Cardiac muscle cell (in vitro differentiated cells and primary cell): ENCODE measurements around the gene DMRTB1. TPM values are rescaled to one million over a fixed set of nuclear protein-coding genes. Genes with fewer than 3 reads are reported as not detected.

ENCODE experiments used
- DNase-seq, 2 donors: peaks; one replicate each; pipeline versions ENCODE4 v3.0.0 to v3.0.0-alpha.2; 2010 to 2017; ENCODE audit warnings: low read depth in 1 of 2, low spot score in 1 of 2
- H3K27ac ChIP-seq: fragments of 200-600 bp; sonication (generic); 2 replicates; pipeline ENCODE4 v1.5.1; 2016
- H3K27me3 ChIP-seq: fragments of 200-600 bp; sonication (generic); 2 replicates; pipeline ENCODE4 v1.6.0; 2016; ENCODE audit warnings: control low read depth
- H3K36me3 ChIP-seq: fragments of 200-600 bp; sonication (generic); 2 replicates; pipeline ENCODE4 v1.5.1; 2016; ENCODE audit warnings: control low read depth
- H3K4me1 ChIP-seq: fragments of 200-600 bp; sonication (generic); 2 replicates; pipeline ENCODE4 v1.8.1; 2017; ENCODE audit warnings: low read depth, mild to moderate bottlenecking, mixed run types
- H3K4me3 ChIP-seq: fragments of 200-600 bp; sonication (generic); 2 replicates; pipeline ENCODE4 v1.5.1; 2016; ENCODE audit warnings: mild to moderate bottlenecking
- H3K9me3 ChIP-seq: fragments of 200-600 bp; sonication (generic); 2 replicates; pipeline ENCODE4 v1.5.1; 2017; ENCODE audit warnings: low read depth, mild to moderate bottlenecking, control low read depth
- polyA plus RNA-seq: library from polyadenylated mRNA; unstranded; fragments of >200 nt; fragmentation: Nextera tagmentation; extraction: Ambion mirVana; gene quantifications from 2 replicates; pipeline ENCODE4 v1.2.1, GENCODE V29; 2016
- total RNA-seq: library from RNA; depleted of rRNA; stranded (reverse); fragments of >200 nt; gene quantifications from 2 replicates; pipeline ENCODE4 v1.2.3, GENCODE V29; 2016
- TF ChIP-seq, protein P1 (sequence below): IDR thresholded peaks from 2 replicates; pipeline ENCODE4 v1.5.1; 2012; ENCODE audit warnings: low read depth, mild to moderate bottlenecking, low read length

DMRTB1 gene
- total and polyA plus RNA-seq, 2 experiments from 2014 or later: not detected

DNA sequence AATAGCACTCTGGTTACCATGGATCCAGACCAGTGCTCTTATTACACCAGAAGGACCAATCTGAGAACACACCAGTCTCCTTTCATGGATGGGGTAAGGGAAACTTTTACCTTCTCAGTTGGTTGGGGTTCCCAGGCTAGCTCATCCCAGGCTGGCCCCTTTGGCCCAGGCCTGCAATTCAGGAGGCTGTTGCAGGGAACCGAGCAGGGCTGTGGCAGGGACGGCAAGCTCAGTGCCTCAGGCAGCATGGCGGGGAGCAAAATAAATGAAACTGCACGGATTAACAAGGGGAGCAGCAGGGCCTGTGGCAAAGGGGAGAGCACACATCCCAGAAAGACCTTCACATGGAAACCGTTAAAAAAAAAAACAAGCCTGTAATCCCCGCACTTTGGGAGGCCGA is 57.0 kb downstream of the DMRTB1 start:
- Histone ChIP-seq H3K36me3 (no peaks in the 10 kb centered on the region), H3K27ac (no peak overlapping the region), H3K9me3 (no peaks in the 10 kb centered on the region), H3K4me1 (peaks cover 34% of the 10 kb centered on the region), H3K4me3 (no peak overlapping the region), H3K27me3 (no peaks in the 10 kb centered on the region)
- TF ChIP-seq, protein P1, sequence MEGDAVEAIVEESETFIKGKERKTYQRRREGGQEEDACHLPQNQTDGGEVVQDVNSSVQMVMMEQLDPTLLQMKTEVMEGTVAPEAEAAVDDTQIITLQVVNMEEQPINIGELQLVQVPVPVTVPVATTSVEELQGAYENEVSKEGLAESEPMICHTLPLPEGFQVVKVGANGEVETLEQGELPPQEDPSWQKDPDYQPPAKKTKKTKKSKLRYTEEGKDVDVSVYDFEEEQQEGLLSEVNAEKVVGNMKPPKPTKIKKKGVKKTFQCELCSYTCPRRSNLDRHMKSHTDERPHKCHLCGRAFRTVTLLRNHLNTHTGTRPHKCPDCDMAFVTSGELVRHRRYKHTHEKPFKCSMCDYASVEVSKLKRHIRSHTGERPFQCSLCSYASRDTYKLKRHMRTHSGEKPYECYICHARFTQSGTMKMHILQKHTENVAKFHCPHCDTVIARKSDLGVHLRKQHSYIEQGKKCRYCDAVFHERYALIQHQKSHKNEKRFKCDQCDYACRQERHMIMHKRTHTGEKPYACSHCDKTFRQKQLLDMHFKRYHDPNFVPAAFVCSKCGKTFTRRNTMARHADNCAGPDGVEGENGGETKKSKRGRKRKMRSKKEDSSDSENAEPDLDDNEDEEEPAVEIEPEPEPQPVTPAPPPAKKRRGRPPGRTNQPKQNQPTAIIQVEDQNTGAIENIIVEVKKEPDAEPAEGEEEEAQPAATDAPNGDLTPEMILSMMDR: no peak
- DNase-seq: no peak

Other genes starting within 250 kb of the DMRTB1 start
- gene CZIB, start 238.8 kb upstream of the DMRTB1 start, total RNA-seq: 49.7 and 62.2 TPM in 2 replicates
- gene CZIB, start 238.8 kb upstream of the DMRTB1 start, polyA plus RNA-seq: 83.7 and 94.4 TPM in 2 replicates
- 30.9 and 36.6 TPM in 2 replicates for gene MAGOH, start 220.9 kb upstream of the DMRTB1 start, total RNA-seq
- 24.6 and 27.9 TPM in 2 replicates for gene MAGOH, start 220.9 kb upstream of the DMRTB1 start, polyA plus RNA-seq
- 7.0 and 9.7 TPM in 2 replicates for gene LRP8, start 131.3 kb upstream of the DMRTB1 start, total RNA-seq
- 5.4 and 9.0 TPM in 2 replicates for gene LRP8, start 131.3 kb upstream of the DMRTB1 start, polyA plus RNA-seq